HG03097 (cell line): ENCODE data around the gene ADAMTS2.
"Not testable (repeated sequence)": the region's sequence is repeated elsewhere in the genome, so short reads cannot be mapped to it uniquely, and the experiment has no call there.

Experiments
- ATAC-seq: cut with Tn5 transposase; IDR thresholded peaks from one replicate; pipeline ENCODE4 v1.9.1; 2021; ENCODE audit not compliant: unreplicated experiment, low FRiP score

The ADAMTS2 gene

DNA sequence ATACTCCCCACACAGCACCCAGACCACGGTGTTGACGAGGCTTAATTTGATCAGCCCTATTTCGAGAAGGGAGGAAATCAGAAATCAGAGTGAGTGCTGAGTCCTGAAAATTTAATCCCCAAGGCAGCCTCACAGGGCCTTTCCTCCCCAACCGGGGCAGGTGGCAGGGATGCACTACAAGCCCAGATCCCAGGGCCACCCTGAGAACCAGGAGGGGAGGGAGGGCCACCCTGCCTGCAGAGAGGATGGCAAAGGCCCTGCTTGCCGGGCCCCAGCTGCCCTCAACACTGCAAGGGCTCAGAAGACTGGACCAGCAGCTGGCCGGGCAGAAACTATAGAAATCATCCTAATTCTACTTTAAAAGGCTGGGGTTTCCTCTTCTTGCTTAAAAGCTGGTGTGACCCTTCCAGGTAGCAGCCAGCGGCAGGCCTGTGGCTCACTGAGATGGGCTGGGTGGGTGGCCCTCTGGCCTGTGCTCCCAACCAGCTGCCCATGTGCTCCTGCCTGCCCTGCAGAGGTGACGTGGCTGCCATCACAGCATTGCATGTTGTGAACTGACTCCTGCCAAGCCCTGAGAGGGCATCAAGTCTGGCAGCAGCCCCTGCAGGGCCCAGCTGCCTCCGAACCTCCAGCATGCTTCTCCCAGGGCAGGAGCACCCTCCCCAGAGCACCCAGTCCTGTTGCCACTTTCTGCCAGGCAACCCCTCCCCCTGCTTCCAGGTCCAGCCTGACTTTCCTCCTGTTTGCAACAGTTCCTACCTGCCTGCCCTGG is 122.8 kb downstream of the ADAMTS2 start:
- ATAC-seq, result no peak

DNA sequence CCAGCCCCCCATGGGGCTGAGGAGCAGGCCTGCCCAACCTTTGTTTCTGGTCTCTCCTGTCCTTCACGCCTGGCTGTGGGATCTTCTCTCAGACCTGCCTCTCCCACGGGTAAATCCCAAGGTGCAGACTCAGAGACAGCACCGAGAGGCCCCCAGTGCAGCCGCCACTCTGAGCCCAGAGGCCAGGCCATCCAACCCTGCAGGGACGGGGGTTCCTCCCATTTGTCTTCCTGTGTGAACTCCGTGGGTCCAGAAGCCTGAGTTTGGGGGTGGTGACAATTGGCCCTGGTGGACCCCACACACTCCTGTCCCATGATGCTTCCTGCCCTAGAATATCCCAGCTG is 123.4 kb downstream of the ADAMTS2 start:
- no peak for ATAC-seq

DNA sequence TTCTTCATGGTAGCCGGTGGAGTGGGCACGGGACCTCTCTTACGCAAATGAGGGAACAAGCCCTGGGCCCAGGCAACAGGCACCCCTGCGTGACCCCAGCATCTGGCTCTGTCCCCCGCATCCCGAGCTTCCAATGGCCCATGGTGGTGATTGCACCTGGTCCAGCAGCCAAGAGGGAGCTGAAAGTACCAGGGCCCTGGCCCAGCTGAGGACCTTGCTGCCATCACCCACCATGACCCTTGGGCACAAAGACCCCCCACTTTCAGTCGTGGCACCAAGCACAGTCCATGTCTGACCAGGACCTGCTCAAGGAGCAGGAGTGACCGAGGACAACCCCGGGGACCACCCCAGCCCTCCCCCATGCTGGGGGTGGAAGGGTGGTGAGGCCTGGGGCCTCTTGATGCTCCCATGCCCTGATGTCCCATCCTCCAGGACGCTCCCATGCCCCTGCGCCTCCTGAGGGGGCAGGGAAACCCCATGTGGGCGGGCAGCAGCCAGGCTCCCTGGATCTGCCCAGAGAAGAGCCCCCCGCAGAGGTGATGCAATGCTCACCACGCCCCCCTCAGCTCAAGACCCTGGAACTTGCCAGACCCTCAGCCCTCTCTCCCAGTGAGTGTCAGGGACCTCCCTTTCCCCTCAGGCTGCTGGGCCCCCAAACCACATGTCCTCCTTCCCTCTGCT is 123.9 kb downstream of the ADAMTS2 start:
- ATAC-seq, result no peak

- no peak for ATAC-seq
These were observed 124.5 kb downstream of the ADAMTS2 start for GRCh38 chr5:179220716-179221115.

DNA sequence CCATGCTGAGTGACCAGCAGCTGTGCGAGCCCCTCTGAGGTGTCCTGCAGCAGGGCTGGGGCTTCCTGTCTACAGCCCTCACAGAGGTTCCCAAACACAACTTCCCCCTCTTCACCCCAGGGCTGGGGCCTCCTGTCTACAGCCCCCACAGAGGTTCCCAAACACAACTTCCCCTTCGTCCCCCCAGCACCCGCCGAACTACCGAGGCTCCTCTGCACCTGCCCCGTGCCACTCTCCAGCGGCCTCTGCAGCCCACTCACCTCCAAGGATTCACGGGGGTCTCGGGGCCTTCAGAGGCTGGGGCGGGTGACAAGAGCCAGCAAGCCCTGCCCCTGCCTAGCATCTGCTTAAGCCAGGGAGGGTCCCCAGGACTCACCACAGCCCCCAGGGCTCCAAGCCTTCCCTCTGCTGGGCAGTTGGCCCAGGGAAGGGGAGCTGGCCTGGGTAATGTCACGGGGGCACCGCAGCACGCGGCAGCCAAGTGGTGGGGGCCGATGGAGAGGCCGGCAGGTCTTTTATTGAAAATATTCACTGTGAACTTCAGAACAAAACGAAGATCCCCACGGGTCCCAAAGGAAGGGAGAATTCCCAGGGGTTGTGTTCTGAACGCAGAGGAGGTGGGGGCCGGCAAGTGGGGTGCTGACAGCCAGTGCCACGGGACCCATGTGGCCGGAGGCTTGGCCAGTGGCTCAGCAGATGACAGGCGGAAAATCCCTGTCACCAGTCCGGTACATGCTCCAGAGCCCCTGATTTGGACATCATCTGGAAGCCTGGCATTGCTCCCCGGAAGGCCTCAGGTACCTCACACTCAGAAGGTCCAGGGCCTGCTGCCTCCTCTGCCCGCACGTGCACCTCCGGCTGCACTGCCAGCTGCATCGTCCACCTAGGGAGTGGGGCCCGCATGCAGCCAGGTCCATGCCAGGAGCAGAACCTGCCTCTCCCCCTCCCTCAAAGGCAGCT is 125.3 kb downstream of the ADAMTS2 start:
- ATAC-seq, result no peak

DNA sequence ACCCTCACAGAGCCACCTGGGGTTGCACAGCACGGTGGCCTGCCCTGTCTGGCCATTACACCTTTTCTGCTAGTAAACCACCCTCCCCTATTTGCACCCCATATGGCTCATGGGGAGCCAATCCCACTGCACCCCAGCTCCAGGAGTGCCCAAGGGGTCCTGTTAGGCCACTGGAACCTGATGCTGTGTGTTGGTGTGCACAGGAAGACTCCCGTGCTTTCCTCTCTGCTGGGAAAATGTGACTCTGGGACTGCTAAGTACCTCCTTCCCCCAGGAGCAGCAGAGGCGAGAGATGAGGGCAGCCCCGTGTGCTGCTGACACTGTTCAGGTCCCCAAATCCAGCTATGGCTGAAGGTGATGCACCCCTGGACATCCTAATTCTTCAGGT is 126.3 kb downstream of the ADAMTS2 start:
- ATAC-seq, result no peak

DNA sequence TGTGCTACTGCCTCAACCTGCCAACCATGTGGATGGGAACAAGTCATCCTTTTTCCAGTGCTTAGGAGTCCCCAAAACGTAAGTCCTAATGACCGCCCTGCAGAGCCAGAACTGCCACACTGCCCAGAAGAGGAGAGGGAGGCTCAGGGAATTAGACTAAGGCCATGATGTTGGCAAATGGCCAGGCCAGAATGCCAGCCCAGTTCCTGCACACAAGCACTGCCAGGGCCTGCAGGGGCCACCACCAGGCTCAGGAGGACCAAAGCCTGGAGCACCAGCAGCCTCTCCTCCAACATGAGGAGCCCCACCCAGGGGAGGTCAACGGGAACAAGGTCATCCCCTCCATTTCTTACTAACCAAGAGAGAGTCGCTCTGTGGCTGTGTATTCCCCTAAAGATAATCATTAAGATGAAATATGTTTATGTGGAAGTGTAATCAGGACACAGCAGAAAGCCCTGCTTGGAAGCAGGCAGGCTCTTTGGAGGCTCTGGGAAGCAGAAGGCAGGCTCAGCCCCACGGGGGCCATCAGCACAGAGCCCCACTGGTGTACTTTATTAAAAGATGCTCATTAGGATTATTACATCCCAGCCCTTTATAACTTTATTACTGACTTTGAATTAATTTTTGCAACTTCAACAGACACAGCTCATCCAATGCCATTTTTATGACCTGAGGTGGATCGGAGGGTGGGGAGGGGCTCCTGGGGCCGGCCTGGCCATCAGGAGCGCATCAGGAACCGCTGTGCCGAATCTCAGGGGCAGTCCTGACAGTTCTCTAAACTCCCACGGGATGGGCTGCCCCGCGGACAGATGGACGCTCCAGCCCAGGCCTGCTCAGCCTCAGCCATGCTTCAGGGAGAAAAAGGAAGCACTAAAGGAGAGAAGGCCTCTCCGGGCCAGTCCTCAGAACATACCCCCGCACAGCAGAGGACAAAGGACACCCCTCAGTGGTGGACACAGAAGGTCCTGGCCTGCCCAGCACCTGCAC is 127.0 kb downstream of the ADAMTS2 start:
- no peak for ATAC-seq

- no peak for ATAC-seq
These were observed 127.9 kb downstream of the ADAMTS2 start for GRCh38 chr5:179217356-179217755.

- not testable (repeated sequence) for ATAC-seq
These were observed 128.9 kb downstream of the ADAMTS2 start for GRCh38 chr5:179216381-179216780.

GRCh38 chr5:179215576-179215975 is 129.7 kb downstream of the ADAMTS2 start:
- ATAC-seq, result no peak

DNA sequence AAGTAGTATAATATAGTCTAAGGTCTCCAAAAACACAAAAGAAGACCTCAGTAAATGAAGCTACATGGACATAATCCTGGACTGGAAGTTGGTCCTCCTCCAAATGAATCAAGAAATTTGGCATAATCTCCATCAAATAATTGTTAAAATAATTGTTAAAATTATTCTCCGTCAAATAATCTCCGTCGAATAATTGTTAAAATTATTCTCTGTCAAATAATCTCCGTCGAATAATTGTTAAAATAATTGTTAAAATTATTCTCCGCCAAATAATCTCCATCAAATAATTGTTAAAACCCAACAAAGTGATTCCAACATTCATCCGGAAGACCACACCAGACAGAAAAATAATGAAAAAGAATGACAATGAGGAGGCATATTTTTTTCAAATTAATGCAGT is 130.6 kb downstream of the ADAMTS2 start:
- ATAC-seq, result no peak

DNA sequence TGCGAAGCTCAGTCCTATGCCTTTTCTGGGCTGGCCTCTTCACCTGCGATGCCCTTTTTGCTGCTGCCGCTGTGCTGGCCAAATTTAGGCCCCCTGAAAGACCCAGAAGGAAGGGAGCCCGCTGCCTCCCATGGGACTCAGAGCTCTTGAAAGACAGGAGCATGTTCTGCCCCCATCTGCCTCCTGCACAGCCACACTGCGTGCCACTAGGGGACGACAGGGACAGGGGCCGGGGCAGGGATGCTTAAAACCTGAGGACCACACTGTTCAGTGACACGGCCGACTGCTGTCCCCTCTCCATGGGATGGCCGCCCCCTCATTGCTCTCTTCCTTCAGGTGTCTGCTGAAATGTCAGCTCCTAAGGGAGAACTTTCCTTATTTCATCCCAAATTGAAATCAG is 132.4 kb downstream of the ADAMTS2 start:
- ATAC-seq, result no peak

DNA sequence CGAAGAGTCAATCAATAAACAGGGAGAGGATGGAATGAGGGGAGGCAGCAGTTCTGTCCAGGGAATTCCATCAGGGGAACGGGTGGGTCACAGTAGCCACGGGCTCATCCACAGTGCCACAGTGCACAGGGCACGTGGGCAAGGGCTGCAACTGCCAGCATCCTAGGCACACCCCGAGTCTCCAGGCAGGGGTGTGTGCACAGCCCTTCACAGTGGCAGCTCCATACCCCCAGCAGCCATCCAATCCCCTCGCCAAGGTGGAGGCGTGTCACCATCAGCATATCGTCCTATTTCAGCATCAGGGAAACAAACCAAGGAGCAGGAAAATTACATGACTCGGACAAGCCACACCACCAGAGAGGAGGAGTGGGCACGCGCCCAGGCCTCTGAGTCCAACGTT is 133.6 kb downstream of the ADAMTS2 start:
- no peak for ATAC-seq

DNA sequence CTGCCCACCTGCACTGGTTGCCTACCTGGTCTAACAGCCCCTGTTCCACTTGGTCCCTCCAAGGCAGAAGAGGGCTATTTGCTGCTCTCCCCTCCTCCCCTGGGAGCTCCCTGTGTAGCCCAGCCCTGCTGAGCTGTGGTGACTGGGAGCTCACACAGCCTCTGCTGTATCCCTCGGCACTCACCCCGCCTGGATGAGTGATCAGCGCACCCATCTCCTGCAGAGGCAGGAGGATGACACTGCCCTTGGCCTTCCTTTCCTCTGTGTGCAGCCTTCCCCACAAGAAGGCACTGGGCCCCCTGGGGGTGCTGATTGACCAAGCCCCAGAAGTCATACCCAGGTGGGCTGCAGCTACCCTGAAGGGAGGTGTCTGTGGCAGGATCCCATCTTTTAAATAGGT is 134.2 kb downstream of the ADAMTS2 start:
- ATAC-seq, result no peak

DNA sequence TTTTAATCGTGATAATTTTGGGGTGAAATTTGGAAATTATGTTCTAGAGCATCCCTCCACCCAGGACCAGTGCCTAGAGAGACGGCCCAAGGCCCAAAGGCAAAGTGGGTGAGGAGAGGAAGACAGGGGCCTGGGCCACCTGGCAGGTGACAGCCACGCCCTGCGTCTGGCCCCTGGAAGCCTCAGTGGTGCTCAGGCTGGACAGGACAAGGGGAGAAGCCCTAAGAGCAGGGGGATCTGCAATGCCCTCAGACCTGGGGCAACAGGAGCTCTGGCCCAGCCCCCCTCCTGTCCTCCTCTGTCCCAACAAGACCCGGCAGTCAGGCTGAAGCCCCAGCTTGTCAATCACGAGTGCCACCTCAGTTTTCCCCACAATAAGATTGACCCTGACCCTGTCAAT is 134.8 kb downstream of the ADAMTS2 start:
- ATAC-seq, result no peak

GRCh38 chr5:179209359-179210150 is 135.7 kb downstream of the ADAMTS2 start:
- ATAC-seq, result no peak

DNA sequence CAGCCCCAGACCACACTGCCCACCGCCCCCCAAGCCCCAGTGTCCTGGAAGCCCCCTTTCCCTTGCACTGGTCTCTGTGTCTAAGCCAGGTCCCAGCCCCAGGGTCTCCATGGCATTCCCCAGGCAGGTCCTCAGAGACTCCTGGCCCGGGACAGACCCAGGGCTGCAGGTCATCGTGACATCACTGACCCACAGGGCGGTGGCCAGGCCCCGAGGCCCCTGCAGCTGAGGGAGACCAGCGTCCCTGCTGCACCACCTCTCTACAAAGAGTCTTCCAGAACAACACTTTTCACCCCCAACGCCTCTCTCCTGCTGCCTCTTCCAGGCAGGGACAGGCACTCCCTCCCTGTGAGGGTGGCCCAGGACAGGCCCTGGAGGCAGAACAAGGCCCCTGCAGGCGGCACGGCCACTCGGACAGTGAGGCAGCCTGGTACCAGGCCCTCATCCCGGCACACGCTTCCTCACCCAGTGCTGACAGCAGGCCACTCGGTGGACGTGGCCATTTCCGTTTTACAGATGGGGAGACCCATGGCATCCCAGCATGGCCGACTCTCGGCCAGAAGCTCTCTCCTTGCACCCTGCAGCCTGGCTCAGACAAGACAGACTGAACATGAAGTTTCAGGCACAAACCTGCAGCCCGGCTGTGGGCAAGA is 136.4 kb downstream of the ADAMTS2 start:
- ATAC-seq, result no peak

GRCh38 chr5:179207920-179208705 is 137.1 kb downstream of the ADAMTS2 start:
- no peak for ATAC-seq
